GM18517 (cell line): Measurements from ENCODE around the gene CHID1.
A peak's percentile ranks its signal among the peaks of the same experiment; 100 is the strongest.

Experiments
- ATAC-seq: cut with Tn5 transposase; IDR thresholded peaks from one replicate; pipeline ENCODE4 v1.9.1; 2021; ENCODE audit warnings: mild to moderate bottlenecking, moderate library complexity; ENCODE audit not compliant: unreplicated experiment

Gene CHID1

GRCh38 chr11:826227-826621 is 84.4 kb downstream of the CHID1 start:
- ATAC-seq, result no peak

- no peak for ATAC-seq
These were observed 85.0 kb downstream of the CHID1 start for GRCh38 chr11:825366-826226.

- no peak for ATAC-seq
These were observed 85.7 kb downstream of the CHID1 start for GRCh38 chr11:824942-825341.

- no peak for ATAC-seq
These were observed 86.2 kb downstream of the CHID1 start for GRCh38 chr11:824292-824880.

- no peak for ATAC-seq
These were observed 86.9 kb downstream of the CHID1 start for GRCh38 chr11:823441-824291.

GRCh38 chr11:821512-822371 is 88.9 kb downstream of the CHID1 start:
- ATAC-seq, result no peak

- no peak for ATAC-seq
These were observed 89.7 kb downstream of the CHID1 start for GRCh38 chr11:820655-821511.

GRCh38 chr11:819943-820649 is 90.5 kb downstream of the CHID1 start:
- ATAC-seq, result peak; percentile 64

- peak; percentile 46 for ATAC-seq
These were observed 91.3 kb downstream of the CHID1 start for GRCh38 chr11:819129-819931.

- no peak for ATAC-seq
These were observed 92.0 kb downstream of the CHID1 start, which contains the start of gene PNPLA2 for GRCh38 chr11:818396-819128. TSS of gene PNPLA2 (plus strand) at chr11:818914. CDS start at chr11:819719, 805 bp downstream.
